Skin epidermis (tissue), 12 donors: ENCODE results near the gene KREMEN2.

Experiments used
- H3K27ac ChIP-seq, 21 experiments: fragments of 200-600 bp; sonication (generic) in 11 of 21; one replicate each; pipeline ENCODE4 v1.5.0; 2020; ENCODE audit warnings: mild to moderate bottlenecking in 3 of 21, inconsistent platforms in 2 of 21, moderate library complexity in 2 of 21
- H3K4me3 ChIP-seq, 7 experiments: fragments of 200-600 bp; sonication (generic) in 2 of 7; one replicate each; pipeline ENCODE4 v1.5.0; 2020; ENCODE audit warnings: inconsistent platforms in 2 of 7, mild to moderate bottlenecking in 2 of 7, moderate library complexity in 1 of 7

KREMEN2 gene

DNA sequence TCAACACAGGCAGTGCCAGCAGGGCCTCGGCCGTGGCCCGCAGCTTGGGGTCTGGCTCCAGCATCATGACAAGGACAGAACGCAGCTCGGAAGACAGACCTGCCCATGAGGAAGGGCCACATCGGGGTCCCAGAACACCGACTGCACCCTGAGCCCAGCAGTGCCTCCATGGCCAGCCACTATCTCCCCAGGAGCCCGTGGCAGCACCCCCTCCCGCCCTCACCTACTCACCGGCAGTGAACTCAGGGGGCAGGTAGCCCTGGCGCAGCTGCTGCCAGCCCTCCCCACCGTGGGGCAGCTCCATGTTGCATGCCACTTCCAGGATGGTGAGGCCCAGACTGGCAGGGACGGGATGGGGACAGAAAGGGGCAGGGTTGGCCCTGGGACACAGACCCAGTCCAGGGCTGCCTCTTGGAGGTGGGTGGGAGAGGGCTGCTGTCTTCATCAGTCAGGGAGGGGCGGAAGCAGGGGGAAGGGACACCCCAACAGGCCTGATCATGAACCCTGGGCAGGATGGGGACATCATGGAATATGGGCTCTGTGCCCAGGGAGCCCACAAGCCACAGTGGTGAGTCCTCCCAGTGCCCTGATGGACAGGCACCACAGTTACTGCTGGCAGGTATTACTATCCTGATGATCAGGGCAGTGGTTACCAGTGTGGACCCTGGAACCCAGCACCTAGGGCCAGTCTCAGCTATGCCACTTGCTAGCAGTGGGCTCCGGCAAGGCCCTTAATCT, 10.4 kb downstream of the KREMEN2 start:
- Histone ChIP-seq H3K4me3 (no peak overlapping the region), H3K27ac (no peak overlapping the region)

DNA sequence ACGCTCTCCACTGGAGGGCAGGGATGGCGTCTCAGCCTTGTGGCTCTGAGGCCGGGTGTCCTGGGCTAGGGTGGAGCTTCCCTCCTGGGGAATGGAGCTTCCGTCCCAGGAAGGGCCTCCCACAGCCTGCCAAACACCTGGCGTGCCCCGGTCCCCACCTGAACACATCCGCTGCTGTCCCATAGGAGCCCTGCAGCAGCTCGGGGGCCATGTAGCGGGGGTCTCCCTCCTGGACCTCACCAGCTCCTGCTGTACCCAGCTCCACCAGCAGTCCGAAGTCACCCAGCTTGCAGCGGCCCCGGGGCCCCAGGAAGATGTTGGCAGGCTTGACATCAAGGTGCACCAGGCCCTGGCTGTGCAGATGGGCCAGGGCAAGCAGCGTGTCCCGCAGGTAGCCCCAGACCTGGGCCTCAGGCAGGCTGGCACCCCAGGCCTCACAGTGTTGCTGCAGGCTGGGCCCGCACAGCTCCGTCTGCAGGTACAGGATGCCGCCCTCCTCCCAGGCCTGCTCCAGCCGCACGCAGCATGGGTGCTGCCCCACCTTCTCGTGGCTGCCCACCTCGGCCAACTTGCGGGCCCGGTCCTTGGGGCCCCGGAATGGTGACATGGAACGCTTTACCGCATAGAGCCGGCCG, 11.2 kb downstream of the KREMEN2 start:
- Histone ChIP-seq H3K27ac (no peak overlapping the region), H3K4me3 (no peak overlapping the region)

DNA sequence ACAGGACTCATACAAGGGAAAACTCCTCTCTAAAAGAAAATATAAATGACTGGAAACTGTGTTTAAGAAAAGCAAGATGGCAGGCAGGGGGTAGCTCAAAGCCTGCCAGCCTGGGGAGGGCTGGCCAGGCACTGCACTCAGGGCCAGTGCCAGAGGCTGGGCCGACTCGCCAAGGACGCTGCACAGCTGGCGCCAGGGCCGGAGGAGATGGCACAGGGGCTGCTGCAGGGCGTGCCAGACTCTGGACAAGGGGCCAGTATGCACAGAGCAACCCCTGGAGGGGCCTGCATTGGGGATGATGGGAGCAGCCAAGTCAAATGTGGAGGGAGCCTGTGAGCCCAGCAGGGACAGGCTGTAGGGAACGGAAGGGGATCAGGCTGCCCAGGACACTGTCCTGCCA, 12.1 kb downstream of the KREMEN2 start:
- H3K4me3 ChIP-seq, result no peak overlapping the region
- H3K27ac ChIP-seq, result no peak overlapping the region

DNA sequence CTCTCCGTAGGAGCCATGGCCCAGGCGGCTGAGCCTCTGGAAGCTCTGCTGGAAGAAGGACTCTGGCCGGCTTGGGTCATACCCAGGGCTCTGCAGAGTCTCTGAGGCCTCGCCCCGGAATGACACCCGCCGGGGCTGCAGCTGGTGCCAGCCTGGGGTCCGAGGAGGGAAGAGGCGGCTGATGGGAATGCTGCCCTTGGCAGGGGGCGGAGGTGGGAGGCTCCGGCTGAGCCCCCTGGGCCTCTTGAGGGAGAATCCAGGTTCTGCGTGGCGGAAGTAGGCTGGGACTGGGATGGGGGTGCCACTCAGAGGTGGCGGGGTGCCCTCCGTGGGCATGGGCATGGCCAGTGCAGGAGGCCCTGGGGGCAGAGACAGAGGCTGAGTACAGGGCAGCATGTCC, 12.6 kb downstream of the KREMEN2 start:
- Histone ChIP-seq H3K4me3 (no peak overlapping the region), H3K27ac (no peak overlapping the region)

DNA sequence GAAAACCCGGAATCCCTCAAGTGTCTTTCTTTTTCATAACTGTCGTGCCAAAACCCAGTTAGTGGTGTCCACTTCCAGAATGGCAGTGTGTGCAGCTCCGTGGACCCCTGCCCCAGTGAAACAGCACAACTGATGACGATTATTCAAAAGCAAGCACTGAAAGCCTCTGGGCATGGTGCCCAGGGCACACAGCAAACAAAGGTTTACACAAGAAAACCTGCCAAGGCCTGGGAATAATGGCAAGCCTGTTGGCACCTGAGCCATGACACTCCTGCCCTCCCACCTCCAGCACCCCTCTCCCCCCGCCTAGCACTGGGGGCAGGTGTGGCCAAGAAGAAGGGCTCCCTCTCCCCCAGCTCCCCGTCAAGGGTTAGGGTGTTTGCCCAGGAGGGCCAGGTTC, 13.4 kb downstream of the KREMEN2 start:
- H3K27ac ChIP-seq, result no peak overlapping the region

DNA sequence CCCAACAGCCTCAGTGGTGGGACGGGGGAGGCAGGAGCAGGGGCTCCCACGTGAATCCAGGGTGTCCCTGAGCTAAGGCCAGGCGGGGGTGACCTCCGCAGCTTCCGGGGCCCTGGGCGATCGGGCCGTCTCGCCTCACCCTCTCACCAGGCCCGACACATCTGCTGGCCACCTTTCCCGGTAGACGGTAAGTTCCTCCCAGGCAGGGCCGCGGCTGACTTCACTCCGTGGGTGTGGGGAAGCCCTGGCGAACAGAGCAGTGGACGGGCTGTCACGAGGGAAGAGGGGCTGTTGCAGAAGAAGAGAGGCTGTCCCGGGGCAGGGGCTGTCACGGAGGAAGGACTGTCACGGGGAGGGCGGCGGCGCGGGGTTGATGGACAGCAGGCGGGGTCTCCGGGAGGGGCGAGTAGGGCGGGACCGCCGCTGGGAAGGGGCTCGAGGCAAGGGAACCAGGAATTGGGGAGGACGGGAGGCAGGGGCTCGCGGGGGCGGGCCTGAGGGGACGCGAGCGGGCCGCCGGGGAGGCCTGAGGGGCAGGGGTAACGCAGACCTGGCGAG, 15.7 kb downstream of the KREMEN2 start:
- Histone ChIP-seq H3K4me3 (peak overlapping the region; percentile 67 to 80 (median 72)), H3K27ac (peak overlapping the region in 11 of 21 experiments; percentile 4 to 96 (median 91))

More for the DNA sequence above, 13.4 kb downstream of the KREMEN2 start:
- no peak overlapping the region for H3K4me3 ChIP-seq

DNA sequence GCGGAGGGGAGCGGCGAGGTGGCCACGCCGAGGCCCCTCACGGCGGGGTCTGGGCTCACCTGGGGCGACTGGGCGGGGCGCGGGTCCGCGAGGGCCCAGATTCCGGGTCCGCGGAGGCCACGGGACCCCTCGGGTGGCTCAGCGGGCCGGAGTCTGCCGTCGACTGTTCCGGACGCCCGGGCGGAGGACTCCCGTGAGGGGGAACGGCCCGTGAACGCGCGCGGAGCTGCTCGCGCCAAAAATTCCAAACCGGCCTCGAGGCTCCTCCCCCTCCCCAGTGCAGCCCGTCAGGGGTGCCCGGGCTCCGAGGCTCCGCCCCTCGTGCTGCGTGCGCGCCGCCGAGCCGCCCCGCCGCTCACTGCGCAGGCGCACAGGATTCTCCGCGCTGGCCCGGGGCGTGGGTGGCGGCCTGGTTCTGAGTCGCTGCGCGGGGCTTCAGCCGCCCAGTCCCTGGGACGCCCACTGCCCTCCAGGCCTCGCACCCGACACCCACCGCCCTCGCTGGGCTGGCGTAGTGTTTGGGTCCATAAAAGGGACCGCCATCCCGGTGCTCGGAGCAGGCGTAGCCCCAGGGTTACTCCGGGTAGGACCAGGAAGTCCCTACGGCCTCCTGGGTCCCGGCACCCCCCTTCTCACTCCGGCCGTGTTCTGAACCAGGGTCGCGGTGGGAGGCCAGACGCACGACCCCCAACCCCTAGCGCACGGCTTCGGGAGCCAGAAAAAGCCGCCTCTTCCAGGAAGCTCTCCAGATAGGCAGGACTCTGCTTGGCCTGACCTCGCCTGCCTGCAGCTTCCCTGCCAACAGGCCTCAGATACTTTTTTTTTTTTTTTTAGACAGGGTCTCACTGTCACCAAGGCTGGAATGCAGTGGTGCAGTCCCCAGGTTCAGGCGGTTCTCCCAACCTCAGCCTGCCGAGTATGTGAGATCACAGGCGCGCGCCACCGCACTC, 16.4 kb downstream of the KREMEN2 start, which contains the start of gene PKMYT1:
Gene PKMYT1, minus strand, starts transcription at position 220 of the 950 bp plus-strand sequence. CDS start 789 bp downstream, outside the sequence.
- Histone ChIP-seq H3K4me3 (peak within 1 kb of the TSS; percentile 67 to 80 (median 72)), H3K27ac (peak within 1 kb of the TSS; percentile 44 to 96 (median 91))

DNA sequence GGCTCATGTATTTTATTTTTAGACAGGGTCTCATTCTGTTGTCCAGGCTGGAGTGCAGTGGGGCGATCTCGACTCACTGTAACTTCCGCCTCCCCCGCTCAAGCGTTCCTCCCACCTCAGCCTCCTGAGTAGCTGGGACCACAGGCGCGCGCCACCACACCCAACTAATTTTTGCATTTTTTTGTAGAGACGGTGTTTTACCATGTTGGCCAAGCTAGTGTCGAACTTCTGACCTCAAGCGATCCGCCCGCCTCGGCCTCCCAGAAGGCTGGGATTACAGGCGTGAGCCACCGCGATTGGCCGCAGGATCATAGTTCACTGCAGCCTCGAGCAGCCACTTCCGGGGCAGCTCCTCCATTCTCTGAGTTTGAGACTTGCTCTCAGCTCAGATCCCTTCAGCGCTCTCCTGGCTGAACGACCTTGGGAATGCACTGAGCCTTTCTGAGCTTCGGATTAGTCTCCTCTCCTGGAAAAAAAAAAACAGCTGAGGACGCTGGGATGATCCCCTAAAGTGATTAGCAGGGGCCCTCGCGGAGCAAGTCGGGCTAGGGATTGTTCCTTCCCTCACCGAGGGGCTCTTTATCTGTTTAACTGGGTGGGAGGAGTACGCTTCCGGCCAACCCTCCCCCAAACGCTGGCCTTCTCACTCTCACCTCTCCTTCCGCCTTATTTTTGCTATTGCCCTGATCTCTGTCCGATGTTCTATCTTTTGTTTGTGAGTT, 17.3 kb downstream of the KREMEN2 start:
- Histone ChIP-seq H3K4me3 (peak overlapping the region in 6 of 7 experiments; percentile 67 to 80 (median 72)), H3K27ac (peak overlapping the region in 8 of 21 experiments; percentile 88 to 96 (median 91))

DNA sequence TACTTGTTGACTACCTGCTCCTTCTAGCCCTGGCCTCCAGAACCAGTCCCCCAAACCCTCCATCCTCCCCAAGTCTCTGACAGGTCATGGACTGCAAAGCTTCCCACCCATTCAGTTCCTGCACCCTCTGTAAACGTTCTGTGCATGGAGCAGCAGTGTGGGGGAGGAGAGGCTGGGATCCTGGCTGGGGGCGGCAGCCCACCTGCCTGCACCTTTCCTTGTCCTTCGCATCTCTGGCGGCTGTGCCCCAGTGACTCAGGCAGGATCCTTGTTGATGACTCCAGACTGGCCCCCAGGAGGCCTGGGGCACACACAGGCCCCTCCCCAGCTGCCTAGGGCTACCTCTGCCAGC, 17.8 kb downstream of the KREMEN2 start:
- Histone ChIP-seq H3K4me3 (no peak overlapping the region), H3K27ac (no peak overlapping the region)

DNA sequence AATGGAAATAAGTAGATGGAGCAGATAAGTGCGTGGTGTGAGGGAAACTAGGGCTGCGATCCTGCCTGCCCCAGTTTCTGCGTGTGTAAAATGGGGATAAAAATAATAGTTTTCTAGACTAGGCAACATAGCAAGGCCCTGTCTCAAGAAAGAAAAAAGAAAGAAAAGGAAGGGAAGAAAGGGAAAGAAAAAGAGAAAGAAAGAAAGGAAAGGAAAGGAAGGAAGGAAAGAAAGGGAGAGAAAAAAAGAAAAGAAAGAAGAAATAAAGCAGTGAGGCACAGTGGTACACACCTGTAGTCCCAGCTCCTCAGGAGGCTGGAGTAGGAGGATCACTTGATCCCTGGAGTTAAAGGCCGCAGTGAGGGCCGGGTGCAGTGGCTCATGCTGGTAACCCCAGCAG, 18.3 kb downstream of the KREMEN2 start:
- H3K4me3 ChIP-seq, result no peak overlapping the region
- no peak overlapping the region for H3K27ac ChIP-seq

DNA sequence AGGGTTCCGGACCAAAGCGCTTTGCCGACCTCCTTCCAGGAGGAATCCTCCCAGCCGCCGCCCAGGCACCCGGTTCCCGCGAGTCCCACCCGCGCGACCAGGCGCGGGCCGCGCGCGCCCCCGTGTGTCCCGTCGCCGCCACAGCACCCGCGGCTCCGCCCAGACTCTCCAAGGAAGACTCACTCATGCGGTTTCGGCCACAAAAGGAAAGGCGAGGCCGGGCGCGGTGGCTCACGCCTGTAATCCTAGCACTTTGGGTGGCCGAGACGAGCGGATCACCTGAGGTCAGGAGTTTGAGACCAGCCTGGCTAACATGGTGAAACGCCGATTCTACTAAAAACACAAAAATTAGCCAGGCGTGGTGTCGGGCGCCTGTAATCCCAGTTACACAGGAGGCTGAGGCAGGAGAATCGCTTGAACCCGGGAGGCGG, 19.6 kb downstream of the KREMEN2 start:
- Histone ChIP-seq H3K4me3 (peak overlapping the region in 1 of 7 experiments; percentile 12), H3K27ac (peak overlapping the region in 1 of 21 experiments; percentile 39)

DNA sequence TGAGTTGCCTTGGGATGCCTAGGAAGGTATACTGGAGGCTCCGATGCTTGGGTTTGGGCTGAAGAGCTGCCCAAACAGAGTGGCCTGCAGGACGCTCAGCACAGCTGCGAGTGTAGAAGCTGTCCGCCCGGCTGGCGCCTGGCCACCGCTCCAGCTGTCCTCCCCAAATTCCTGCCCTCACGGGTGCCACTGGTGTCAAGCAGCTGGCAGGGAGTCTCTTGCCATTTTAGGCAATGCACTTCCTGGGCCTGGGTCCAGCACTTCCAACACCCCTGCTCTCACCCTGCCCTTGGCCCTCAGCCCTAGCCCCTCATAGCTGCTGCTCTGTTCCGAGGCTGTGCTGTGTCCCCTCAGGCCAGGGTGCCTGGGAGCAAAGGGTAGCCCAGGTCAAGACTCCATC, 21.4 kb downstream of the KREMEN2 start:
- Histone ChIP-seq H3K27ac (no peak overlapping the region), H3K4me3 (no peak overlapping the region)

DNA sequence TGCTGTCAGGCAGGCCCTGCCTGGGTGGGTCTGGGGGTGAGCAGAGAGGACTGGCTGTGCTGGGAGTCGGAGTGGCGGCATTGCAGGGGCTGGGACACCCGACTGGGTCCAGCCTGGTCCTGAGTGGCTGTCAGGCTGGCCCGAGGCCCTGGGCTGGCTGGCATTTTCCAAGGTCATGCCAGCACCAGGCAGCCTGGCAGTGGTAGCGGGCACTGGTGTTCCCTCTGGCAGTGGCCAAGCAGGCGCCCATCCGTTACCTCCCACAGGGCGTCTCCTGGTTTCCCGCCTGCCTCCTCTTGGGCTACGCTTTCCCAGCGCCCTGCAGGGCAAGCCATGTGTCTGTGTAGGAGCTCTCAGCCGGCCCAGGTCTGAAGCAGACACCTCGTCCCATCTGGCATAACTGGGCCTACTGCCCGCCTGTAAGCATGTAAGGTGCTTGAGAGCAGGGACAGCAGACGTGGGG, 21.8 kb downstream of the KREMEN2 start:
- no peak overlapping the region for H3K27ac ChIP-seq

DNA sequence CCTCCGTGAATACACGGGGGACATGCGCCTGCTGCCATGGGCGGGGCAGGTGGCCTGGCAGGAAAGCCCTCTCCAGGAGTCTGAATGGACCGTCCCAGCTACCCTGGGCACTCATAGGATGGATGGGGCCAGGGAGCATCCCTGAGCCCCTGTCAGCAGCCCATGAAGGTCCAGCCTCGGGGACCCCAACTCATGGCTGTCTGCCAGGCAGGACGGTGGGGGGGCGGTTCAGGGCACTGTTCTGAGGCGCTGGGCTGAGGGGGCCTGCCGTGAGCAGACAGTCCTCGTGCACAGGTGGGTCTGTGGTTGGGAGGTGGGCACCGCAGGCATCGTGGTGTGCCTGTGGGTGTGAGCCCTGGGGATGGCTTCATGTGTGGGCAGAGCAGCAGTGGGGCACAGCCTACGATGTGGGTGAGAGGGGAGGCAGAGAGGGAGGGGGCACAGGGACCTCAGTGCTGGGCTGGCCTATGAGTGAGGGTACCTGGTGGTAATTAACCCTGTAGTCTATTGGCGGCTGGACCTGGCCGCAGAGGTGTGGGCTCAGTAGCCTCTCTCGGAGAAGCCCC, 22.6 kb downstream of the KREMEN2 start:
- no peak overlapping the region for H3K27ac ChIP-seq
- no peak overlapping the region for H3K4me3 ChIP-seq

More for the DNA sequence above, 21.8 kb downstream of the KREMEN2 start:
- H3K4me3 ChIP-seq, result no peak overlapping the region

DNA sequence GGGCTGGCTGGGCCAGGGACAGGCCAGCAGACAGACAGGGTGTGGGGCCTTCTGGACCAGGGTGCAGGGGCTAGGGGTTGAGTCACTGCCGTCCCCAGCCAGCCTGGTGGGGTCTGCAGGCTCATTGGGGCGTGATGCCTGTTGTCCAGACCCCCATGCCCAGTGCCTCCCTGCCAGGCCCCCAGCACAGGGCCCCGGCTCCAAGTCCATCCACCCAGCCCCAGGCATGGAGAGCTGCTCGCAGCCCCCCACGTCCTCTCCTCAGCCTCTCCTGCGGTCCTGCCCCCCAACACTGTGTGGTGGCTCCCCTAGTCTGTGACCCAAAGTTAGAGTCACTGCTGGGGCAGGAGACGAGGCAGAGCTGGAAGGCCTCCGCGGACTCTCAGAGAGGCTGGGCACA, 23.2 kb downstream of the KREMEN2 start:
- no peak overlapping the region for H3K4me3 ChIP-seq
- no peak overlapping the region for H3K27ac ChIP-seq

DNA sequence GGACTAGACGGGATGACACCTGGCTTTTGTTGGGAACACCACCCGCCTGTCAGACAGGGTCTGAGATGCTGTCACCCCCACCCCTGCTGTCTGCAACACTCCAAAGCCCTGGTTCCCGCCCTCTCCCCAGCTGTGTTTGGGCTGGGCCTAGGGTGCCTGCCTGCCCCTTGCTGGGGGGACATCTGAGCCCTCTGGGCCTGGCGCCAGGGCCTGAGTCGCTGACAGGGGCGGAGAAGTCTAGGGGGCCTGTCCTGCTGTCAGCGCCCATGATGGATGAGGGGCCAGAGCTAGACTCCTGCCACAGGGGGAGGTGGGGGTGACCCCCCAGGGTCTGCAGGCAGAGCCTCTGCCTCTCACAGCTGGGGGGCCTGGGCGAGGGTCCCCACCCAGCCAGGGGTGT, 23.8 kb downstream of the KREMEN2 start:
- no peak overlapping the region for H3K27ac ChIP-seq
- no peak overlapping the region for H3K4me3 ChIP-seq

DNA sequence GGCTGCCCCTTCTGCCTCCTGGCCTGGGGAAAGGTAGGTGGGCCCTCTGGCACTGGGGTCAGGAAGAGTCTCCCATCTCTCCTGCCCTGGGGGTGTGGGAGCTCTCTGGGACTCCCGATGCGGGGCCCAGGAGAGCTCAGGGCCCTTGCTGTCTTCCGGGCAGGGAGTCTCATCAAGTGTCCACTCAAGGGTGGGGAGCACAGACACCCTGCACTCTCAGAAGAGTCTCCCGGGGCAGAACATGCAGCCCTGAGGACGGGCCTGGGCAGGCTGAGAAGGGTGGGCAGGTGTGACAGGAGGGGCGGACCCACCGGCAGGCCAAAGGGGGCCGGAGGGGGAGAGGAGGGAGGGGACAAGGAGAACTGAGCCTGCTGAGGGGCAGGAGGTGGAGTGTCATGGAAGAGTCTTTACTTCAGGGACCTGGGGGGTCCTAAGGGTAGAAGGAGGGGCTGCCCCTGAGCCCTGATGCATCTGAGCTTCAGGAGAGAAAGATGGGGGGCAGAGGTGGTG, 24.6 kb downstream of the KREMEN2 start:
- Histone ChIP-seq H3K4me3 (no peak overlapping the region), H3K27ac (no peak overlapping the region)

DNA sequence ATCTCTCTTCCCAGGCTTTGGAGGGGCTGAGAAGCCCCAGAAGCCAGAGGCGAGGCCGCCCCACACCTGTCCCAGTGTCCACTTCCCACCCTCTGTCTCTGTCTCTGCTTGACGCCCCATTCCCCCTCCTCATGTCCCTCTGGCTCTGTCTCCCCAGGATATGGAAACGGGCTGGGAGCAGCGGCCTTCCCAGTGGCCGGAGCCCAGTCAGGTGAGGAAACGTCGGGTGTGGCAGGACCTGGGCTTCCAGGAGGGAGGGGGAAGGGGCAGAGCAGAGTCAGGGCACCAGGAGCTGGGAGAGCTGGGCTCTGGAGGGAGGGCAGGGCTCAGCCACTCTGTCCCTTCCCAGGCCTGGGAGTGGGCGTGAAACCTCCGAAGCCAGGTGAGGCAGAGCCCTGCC, 26.8 kb downstream of the KREMEN2 start:
- H3K4me3 ChIP-seq, result no peak overlapping the region
- peak overlapping the region in 1 of 21 experiments; percentile 25 for H3K27ac ChIP-seq
